GM18867 (cell line): ENCODE results near the gene MMP28.
A peak's percentile ranks its signal among the peaks of the same experiment; 100 is the strongest.

Experiments used
- ATAC-seq: cut with Tn5 transposase; IDR thresholded peaks from one replicate; pipeline ENCODE4 v1.9.1; 2021; ENCODE audit warnings: mild to moderate bottlenecking, moderate library complexity; ENCODE audit not compliant: unreplicated experiment

Gene MMP28

DNA sequence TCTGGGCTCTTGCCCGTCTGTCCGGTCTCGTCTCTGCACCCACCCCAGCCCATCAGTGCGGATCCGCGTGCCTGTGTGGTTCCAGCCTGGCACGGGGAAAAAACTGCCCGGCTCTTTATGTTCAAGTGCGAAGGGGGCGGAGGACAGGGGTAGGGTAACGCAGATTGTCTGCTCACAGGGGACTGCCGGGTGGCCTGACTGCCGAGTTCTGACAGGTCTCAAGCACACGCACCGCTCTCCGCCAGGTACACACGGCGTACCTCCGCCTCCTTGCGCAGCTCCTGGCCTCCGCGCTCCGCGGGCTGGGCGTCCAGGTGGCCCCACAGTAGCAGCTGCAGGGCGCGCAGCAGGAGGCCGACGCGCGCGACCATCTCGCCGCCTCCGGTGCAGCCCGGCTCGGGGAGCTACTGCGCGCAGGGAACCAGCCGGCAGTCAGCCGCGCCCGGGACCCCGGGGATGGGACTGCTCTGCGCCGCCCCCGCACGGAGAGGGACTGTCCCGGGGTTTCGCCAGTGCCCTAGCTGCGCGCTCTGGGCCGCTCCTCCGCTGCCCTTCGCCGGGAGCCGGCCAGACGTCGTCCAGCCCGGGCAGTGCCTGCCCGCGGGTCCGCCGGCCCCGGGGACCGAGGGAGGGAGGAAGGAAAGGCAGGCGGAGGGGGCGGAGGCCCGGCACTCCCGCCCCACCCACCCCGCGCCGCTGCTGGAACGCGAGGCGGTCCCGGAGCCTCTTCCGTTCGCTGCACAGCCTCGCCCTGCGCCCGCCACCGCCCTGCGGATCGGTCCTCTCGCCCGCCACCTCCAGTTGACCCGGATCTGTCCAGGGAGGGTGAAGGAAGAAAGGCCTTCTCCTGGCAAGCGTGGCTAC lies at the start of gene MMP28:
Gene MMP28 (minus strand): TSS at position 635 of the 864 bp plus-strand sequence. CDS start 264 bp downstream, at position 371.
- ATAC-seq, result no peak

DNA sequence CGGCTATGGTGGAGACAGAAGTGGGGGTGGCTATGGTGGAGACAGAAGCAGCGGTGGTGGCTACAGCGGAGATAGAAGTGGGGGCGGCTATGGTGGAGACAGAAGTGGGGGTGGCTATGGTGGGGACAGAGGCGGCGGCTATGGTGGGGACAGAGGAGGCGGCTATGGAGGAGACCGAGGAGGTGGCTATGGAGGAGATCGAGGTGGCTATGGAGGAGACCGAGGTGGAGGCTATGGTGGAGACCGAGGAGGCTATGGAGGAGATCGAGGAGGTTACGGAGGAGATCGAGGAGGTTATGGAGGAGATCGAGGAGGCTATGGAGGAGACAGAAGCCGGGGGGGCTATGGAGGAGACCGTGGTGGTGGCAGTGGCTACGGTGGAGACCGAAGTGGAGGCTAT lies 49.1 kb upstream of the MMP28 start:
- no peak for ATAC-seq

- ATAC-seq, result no peak
These were observed 48.3 kb upstream of the MMP28 start for GRCh38 chr17:35843698-35844097.

GRCh38 chr17:35842239-35842638 lies 46.8 kb upstream of the MMP28 start:
- no peak for ATAC-seq

DNA sequence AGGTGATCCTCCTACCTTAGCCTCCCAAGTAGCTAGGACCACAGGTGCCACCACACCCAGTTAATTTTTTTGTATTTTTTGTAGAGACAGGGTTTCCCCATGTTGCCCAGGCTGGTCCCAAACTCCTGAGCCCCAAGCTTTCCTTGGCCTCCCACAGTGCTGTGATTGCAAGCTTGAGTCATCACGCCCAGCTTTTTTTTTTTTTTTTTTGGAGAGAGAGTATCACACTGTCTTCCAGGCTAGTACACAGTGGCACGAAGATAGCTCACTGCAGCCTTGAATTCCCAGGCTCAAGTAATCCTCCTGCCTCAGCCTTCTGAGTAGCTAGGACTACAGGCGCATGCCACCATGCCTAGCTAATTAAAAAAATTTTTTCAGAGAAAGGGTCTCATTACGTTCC lies 46.1 kb upstream of the MMP28 start:
- ATAC-seq, result no peak

GRCh38 chr17:35841101-35841500 lies 45.7 kb upstream of the MMP28 start:
- no peak for ATAC-seq

- ATAC-seq, result no peak
These were observed 29.8 kb upstream of the MMP28 start for GRCh38 chr17:35825206-35825605.

GRCh38 chr17:35821308-35821707 lies 25.9 kb upstream of the MMP28 start:
- no peak for ATAC-seq

GRCh38 chr17:35819455-35819854 lies 24.0 kb upstream of the MMP28 start:
- ATAC-seq, result no peak

GRCh38 chr17:35817196-35817595 lies 21.8 kb upstream of the MMP28 start:
- ATAC-seq, result no peak

- no peak for ATAC-seq
These were observed 21.3 kb upstream of the MMP28 start for GRCh38 chr17:35816723-35817122.

GRCh38 chr17:35812456-35812855 lies 17.0 kb upstream of the MMP28 start:
- ATAC-seq, result no peak

- no peak for ATAC-seq
These were observed 16.3 kb upstream of the MMP28 start for GRCh38 chr17:35811759-35812158.

DNA sequence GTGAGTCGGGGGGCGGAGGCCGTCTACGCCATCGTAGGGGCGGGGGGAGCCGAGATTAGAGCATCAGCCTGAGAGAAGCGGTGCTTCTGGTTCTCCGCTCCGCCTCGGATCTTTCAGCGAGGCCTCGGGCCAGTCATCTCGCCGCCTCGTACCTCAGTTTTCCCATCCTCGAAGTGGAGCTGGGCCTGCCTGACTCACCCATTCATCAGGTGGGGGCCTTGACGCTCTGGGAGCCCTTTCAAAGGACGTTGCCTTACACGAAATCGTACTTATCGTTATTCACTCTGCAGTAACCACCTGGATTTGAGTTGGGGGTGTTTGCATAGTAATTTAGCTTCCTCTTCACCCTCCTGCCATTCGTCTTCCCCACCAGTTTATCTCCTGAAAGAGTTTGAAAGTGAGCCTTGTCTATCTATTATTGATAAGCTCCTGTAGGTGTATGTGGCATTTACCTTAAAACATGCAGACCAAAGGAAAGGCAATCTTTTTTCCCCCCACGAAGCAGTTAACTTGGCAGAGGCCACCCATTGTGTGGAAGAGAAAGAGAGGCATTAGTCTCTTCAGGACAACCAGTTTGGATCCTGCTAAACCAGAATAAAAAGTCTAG lies 14.5 kb upstream of the MMP28 start:
- ATAC-seq, result no peak

GRCh38 chr17:35808962-35809854 lies 13.8 kb upstream of the MMP28 start, which contains the start of gene TAF15:
Gene TAF15 (plus strand): TSS chr17:35809484. CDS start chr17:35809570, 86 bp downstream.
- ATAC-seq, result peak; percentile 89

- ATAC-seq, result no peak
These were observed 13.0 kb upstream of the MMP28 start for GRCh38 chr17:35808240-35808961.

DNA sequence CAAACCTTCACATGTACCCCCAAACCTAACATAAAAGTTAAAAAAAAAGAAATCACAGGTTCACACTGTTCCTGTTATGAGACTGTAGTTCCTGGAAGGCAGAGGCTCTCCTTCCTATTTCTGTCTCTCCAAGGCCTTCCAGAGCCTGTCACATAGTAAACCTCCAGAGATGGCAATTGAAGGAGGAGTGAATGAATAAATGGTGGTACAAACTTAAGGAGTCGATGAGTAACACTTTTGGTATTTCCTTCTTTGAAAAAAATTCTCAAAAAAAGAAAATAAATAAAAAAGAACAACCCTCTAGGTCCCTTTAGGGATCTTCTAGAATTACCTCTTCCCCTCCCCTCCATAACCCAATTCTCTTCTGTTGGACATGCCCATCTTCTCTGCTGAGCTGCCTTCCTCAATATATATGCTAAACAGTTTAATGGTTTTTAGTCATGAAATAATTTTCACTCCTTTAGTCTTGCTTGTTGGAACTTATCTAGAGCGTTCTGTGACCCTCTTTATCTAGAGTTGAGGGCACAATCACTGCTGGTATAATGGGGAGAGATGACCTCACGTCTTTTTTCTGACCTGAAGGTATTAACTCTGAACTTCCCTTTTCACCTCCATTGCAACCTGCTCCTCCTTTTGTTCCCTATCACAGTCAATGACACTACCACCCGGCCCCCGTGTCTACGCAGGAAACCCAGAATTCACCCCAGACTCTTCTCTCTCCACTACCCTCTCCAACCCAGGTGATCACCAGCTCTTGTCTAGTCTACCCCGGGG lies 12.1 kb upstream of the MMP28 start:
- no peak for ATAC-seq

DNA sequence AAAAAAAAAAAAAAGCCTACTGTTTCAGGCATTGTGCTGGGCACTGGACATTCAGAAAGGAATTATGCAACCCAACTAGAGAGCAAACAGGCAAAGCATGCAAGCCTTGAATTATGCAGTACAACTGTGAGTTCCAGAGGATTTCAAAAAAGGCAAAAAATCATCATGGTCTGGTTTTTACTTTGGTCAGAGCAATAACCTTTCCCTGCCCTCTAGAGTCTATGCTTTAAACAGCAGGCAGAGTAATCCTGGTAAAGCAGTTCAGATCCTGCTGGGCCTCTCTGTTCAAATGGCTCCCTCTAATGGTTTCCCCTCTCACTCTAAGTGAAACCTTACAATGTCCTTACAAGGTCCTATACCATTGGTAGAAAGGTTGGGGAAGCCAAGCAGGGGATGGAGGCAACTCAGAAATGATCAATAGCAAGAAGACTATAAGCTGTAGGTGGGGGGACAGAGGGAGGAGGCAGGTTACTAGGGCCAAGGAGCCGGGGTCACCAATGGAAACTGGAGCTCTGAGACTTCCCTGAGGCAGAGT lies 9.3 kb upstream of the MMP28 start:
- ATAC-seq, result peak; percentile 31

GRCh38 chr17:35801583-35802224 lies 6.3 kb upstream of the MMP28 start:
- ATAC-seq, result no peak
